ENCODE data around the gene MPRIP. TPM values are rescaled to one million over a fixed set of nuclear protein-coding genes. Genes with fewer than 3 reads are reported as not detected.
A peak's percentile ranks its signal among the peaks of the same experiment; 100 is the strongest.

Gene MPRIP
- total and polyA plus RNA-seq, 2 of the 13 experiments (the other 11 are each of a cell fraction or from before 2014, with no cell fraction given), result 50.2 to 52.4 TPM

DNA sequence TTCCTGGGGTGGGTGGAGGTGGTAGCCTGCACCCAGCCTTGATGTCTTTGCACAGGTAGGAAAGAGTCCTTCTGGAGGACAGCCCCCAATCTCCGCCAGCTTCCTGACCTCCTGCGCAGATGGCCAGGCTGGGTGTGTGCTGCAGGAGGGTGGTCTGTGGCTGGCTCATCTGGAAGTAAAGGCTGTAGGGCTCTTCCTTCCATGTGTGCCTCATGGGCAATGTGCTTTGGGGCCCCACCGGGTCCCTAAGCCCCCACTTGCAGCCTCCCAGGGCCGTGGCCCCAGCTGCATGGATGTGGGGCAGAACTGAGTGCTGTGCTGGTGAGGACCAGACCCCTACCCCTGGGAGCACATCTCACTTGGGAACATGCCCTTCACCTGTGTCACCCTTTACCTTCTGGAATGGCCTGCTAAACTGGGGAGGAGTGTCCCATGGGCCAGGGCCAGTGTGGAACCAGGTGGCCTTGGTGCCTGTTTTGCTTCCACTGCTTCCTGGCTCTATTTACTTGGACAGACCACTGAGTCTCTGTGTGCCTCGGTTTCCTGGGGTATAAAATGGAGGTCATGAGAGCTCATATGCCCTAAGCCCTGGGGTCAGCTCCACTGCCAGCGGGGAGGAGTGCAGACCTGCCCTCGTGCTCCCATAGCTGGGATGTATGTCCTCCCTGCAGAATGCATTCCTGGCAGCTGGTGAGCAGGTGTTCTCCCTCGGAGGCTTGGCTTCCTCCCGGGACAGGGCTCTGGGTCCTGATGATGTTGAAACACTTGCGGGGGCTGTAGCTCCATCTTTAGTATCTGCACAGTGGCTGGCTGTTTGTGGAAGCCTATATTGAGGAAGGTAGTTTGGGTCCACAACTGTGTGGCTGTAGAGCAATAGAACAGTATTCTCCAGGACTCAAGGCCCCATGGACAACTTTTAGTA is 18.0 kb downstream of the MPRIP start:
- no peak overlapping the region for H3K27ac ChIP-seq (ENCODE audit: extremely low read length, insufficient read depth, low read length)
- CTCF ChIA-PET (ENCODE audit: low intra/inter-chr PET ratio, low total read pairs), result no interaction called here
- TF ChIP-seq ATF1 (CRISPR knock-in tag; IDR thresholded peaks at IDR 0.05), result no peak
- TF ChIP-seq ZNF263 (CRISPR knock-in tag; IDR thresholded peaks at IDR 0.05), result peak; percentile 81
- TF ChIP-seq AGO2 (optimal IDR thresholded peaks at IDR 0.05; ENCODE audit: low read depth, low read length), result peak; percentile 24
- no TSS peak for BruUV-seq (replicated peaks)
- no peak overlapping the region for H3K9ac ChIP-seq (ENCODE audit: insufficient read depth, low read depth, low read length)
- DNase-seq (ENCODE audit: low spot score), result no peak
- no peaks in the 10 kb centered on the region for H3K4me1 ChIP-seq (ENCODE audit: insufficient read depth, low read length)
- peaks cover 3% of the 10 kb centered on the region; the same call in 1 of the 2 replicates for H4K20me1 ChIP-seq (ENCODE audit: insufficient read depth, low read length)
- FAIRE-seq, result no peak
- POLR2A ChIA-PET, result no interaction called here
- 82% methylated on average over 4 of the region's 10 CpGs for WGBS (ENCODE audit: low lambda C conversion rate)
- ATAC-seq, result no peak
- in situ Hi-C loops (cut with HindIII; ENCODE audit: extremely low pct_ligation_motif_present, low pct_unique_long_range_greater_than_20kb) (no loop called here), intact Hi-C loops (cut with micrococcal nuclease; ENCODE audit: unreplicated experiment) (no loop called here)
- peaks cover 34% of the 10 kb centered on the region for H3K79me2 ChIP-seq (ENCODE audit: insufficient read depth, low read length)
- no peaks in the 10 kb centered on the region for H3K9me3 ChIP-seq (ENCODE audit: low read length)
- H3K36me3 ChIP-seq (replicated peaks in 1 of 2; ENCODE audit: control insufficient read depth in 1 of 2, insufficient read depth in 2 of 2, low read length in 2 of 2), result peaks cover 4 to 6% of the 10 kb centered on the region in 2 experiments; a peak in 2 of 5 replicates
- H2AFZ ChIP-seq (ENCODE audit: low read length), result no peak overlapping the region
- no peaks in the 10 kb centered on the region for H3K27me3 ChIP-seq (ENCODE audit: control insufficient read depth in 1 of 2, insufficient read depth in 2 of 2, low read length in 2 of 2)
- no peak overlapping the region for H3K4me2 ChIP-seq (ENCODE audit: low read depth, low read length)
- H3K4me3 ChIP-seq (replicated peaks in 1 of 3; ENCODE audit: insufficient read depth in 1 of 3, low read depth in 2 of 3, low read length in 3 of 3), result no peak overlapping the region

DNA sequence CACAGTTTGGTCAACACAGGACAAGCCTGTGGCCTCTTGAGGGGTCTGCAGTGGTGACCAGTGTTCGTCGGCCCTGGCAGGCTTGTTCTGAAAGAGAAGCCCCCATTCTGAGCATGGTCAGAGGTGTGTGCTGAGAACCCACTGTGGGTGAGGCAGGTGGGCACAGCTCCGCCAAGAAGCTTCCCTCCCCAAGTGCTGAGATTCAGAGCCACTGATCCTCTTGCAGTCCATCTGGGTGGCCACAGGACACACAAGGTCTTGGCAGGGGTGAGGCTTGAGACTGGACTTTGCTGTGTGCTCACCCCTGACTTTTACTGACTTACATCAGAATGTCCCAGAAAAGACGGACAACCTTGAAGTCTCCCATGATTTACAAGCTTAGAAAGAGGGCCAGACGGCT is 18.7 kb downstream of the MPRIP start:
- ATAC-seq (no peak), DNase-seq (ENCODE audit: low spot score) (no peak), FAIRE-seq (no peak)
- Histone ChIP-seq H3K27me3 (ENCODE audit: control insufficient read depth in 1 of 2, insufficient read depth in 2 of 2, low read length in 2 of 2) (no peaks in the 10 kb centered on the region), H3K79me2 (ENCODE audit: insufficient read depth, low read length) (peaks cover 37% of the 10 kb centered on the region), H3K36me3 (replicated peaks in 1 of 2; ENCODE audit: control insufficient read depth in 1 of 2, insufficient read depth in 2 of 2, low read length in 2 of 2) (peaks cover 4 to 6% of the 10 kb centered on the region in 2 experiments; a peak in 2 of 5 replicates), H3K9me3 (ENCODE audit: low read length) (no peaks in the 10 kb centered on the region), H3K9ac (ENCODE audit: insufficient read depth, low read depth, low read length) (no peak overlapping the region), H3K4me3 (replicated peaks in 1 of 3; ENCODE audit: insufficient read depth in 1 of 3, low read depth in 2 of 3, low read length in 3 of 3) (no peak overlapping the region), H2AFZ (ENCODE audit: low read length) (no peak overlapping the region), H3K27ac (ENCODE audit: extremely low read length, insufficient read depth, low read length) (no peak overlapping the region), H3K4me2 (ENCODE audit: low read depth, low read length) (no peak overlapping the region), H3K4me1 (ENCODE audit: insufficient read depth, low read length) (no peaks in the 10 kb centered on the region), H4K20me1 (ENCODE audit: insufficient read depth, low read length) (peaks cover 1% of the 10 kb centered on the region; the same call in 1 of the 2 replicates)
- BruUV-seq (replicated peaks), result no TSS peak
- intact Hi-C loops (cut with micrococcal nuclease; ENCODE audit: unreplicated experiment), result no loop called here
- 100% methylated on average over 4 of the region's 5 CpGs for WGBS (ENCODE audit: low lambda C conversion rate)
- in situ Hi-C loops (cut with HindIII; ENCODE audit: extremely low pct_ligation_motif_present, low pct_unique_long_range_greater_than_20kb), result no loop called here
- 0 out of 2 replicates have a peak, but pooled peaks have one; percentile 29 for TF ChIP-seq ZSCAN25 (CRISPR knock-in tag; IDR thresholded peaks at IDR 0.05)
- TF ChIP-seq PHB2 (IDR thresholded peaks at IDR 0.05; ENCODE audit: partially characterized antibody), result no peak
- ChIA-PET POLR2A (no interaction called here), CTCF (ENCODE audit: low intra/inter-chr PET ratio, low total read pairs) (no interaction called here)
